HG03280 (cell line): ENCODE data around the gene CCSER2.

Experiments
- ATAC-seq: cut with Tn5 transposase; IDR thresholded peaks from one replicate; pipeline ENCODE4 v1.9.1; 2021; ENCODE audit warnings: mild to moderate bottlenecking, moderate library complexity; ENCODE audit not compliant: unreplicated experiment

The CCSER2 gene

GRCh38 chr10:84540617-84541288 is 212.4 kb downstream of the CCSER2 start:
- peak; percentile 66 for ATAC-seq

DNA sequence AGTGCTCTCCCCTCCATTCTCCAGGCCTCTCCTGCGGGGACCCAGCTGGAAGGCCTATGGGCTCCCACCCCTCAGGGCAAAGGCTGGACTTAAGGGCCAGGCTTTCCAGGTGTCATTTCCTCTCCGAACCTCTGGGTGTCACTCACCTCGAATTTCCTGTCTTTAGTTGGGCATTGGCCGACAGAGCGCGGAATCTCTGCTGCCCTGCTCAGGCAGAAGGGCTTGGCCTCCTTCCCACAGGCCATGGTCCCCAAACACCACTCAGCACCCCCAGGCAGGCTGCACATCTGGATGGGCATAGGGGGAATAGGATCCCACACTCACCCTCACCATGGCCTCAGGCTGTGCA is 212.9 kb downstream of the CCSER2 start:
- no peak for ATAC-seq

- ATAC-seq: no peak
Measured at GRCh38 chr10:84542522-84543490, 214.4 kb downstream of the CCSER2 start.

DNA sequence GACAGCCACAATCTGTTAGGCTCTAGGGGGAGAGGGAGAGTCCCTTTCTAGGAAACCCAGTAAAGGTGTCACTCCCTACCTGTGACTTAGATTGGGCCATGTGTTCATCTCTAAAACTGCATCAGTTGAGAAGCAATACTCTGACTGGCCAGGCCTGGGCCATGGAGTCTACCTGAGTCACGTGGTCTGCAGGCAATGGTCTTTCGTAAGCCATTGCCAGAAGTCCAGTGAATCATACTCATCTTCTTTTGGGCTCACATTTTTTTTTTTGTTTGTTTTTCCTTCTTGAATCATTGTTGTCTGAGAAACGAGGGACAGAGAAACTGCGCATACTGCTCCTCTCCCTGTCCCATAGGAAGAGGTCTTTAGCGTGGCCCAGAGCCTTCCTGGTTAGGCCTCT is 215.6 kb downstream of the CCSER2 start:
- ATAC-seq: no peak

GRCh38 chr10:84545651-84546050 is 217.3 kb downstream of the CCSER2 start:
- ATAC-seq: no peak

GRCh38 chr10:84546609-84547008 is 218.2 kb downstream of the CCSER2 start:
- no peak for ATAC-seq

- no peak for ATAC-seq
Measured at GRCh38 chr10:84547616-84548015, 219.2 kb downstream of the CCSER2 start.

- no peak for ATAC-seq
Measured at GRCh38 chr10:84548869-84549268, 220.5 kb downstream of the CCSER2 start.

DNA sequence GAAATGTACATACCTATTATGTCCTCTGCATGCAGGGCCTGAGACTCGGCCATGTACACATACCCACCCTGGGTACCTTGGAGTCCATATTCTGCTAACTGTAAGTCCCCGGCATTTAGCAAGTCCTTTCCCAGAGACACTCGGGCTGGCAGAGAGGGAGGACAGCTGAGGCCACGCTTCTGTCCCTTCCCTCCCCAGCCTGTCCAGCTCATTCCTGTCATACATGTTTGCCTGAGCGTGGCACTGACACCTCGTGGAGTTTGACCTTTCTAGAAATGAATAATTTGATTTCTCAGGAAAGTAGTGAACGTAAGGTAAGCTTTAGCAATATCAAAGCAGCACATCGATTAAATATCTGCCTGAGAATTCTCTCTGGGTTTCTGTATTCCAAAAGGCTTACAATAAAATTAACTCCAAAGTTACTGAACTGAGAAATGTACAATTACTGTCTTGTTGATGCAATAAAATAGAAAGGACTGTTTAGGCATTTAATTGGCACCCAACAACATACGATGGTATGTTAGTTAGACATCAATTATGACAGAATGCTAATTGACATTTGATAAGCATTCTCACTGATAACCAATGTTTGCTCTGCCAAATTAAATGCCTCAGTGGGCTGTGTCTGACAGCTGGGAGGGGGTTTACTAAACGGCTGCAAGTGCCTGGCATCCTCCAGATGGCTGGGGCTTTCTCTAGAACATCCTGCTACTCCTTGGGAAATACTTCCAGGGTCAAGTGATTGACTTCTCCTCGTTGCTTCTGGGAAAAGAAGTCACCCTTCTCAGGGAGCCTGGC is 221.2 kb downstream of the CCSER2 start:
- no peak for ATAC-seq

DNA sequence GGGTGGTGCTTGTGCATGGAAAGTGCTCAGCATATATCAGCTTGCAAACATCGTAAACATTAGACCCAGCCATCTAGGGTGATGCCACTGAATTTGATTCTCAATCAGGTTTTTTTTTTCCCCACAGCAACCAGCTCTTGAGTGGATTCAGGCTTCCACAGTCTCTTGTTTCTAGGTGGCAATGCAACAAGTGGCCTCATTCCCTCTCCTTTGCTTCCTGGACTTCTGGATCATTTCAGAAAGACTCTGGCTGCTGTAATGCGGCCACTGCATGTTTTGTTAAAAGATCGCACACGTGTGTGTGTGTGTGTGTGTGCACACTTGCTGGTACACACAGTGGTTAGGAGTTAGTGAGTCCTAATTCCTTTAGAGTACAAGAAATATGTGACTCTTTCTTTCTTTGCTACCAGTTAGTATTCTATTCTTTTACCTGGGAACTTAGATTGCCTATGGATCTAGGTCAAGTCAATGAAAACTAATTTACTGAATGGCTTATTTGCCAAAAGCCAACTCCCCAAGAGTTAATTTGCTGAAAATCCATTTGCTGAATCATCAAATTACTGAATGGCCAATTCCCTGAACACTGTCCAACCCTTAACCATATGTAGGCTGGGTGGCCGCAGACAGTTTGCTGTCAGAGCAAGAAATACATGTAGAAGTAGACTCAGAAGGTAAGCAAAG is 222.5 kb downstream of the CCSER2 start:
- no peak for ATAC-seq

DNA sequence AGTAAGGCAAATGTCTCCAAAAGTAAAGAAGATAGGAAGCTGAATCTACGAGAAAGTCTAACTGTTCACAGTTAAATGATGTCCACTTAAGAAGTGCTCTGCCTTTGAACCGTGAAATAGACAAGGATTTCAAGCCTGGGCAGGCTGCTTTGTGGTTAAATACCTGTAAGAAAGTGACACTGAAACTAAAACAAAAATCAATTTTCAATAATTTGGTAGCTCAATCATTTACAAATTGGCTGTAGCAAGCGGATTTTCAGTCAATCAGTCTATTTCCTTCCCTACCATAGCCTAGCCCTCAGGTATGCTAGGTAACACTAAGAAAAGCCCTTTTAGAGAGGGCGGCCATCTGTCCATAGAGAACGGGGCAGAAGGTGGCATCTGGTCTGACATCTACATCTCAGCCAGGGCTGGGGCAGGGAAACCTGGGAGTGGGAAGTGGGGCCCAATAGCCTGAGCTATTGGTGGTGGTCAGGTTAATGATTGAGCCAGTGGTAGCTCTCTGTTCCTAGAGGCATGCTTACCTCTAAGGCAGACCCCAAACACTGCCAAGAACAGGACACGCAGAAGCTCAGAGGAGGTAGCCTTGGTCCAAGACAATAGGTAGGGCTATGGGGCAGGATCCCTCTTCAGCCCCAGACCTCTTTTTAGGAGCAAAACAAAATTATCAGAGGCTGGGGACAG is 223.2 kb downstream of the CCSER2 start:
- no peak for ATAC-seq

GRCh38 chr10:84552478-84552877 is 224.1 kb downstream of the CCSER2 start:
- ATAC-seq: no peak

GRCh38 chr10:84562592-84562991 is 234.2 kb downstream of the CCSER2 start:
- ATAC-seq: no peak

DNA sequence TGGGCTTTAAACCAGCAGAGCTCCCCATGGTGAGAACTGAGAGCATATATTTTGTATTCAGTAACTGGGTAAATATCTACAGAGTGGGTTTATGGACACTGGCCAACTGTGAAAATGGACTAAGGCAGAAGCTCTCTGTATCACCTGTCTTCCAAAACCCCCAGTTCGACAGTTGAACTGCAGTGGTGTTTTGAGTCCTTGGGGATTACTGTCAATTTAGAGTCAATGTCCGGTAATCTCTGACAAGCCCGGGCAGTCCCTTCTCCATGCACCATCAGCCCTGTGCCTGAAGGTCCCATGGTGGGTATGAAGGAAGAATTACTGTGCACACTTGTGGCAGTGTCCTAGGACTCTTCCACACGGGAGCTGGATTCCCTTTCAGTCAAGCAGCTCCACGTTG is 235.0 kb downstream of the CCSER2 start:
- no peak for ATAC-seq

DNA sequence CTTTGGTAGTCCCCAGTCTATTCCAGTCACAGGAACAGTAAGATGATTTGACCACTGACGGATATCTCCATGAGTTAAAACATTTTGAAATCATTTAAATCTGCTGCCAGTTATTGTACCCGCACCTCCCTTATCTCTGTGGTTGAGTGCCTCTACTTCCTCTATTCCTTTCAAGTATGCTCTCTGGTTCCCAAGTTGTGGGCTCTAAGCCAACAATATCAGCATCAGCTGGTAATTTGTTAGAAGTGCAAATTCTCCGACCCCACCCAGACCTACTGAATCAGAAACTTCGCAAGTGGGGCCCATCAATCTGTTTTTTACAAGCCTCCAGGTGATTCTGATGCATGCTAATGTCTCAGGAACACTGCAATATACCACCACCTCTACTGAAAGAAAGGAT is 235.5 kb downstream of the CCSER2 start:
- ATAC-seq: no peak

GRCh38 chr10:84565881-84566582 is 237.6 kb downstream of the CCSER2 start:
- ATAC-seq: no peak

GRCh38 chr10:84567133-84567532 is 238.7 kb downstream of the CCSER2 start:
- no peak for ATAC-seq
